Subcutaneous abdominal adipose tissue (tissue), 5 donors: ENCODE measurements around the gene EHD3.
"Not testable (repeated sequence)": the region's sequence is repeated elsewhere in the genome, so short reads cannot be mapped to it uniquely, and the experiment has no call there.

ENCODE experiments used
- H3K27ac ChIP-seq: one replicate; pipeline ENCODE4 v1.7.0; 2013; ENCODE audit warnings: low read depth, mild to moderate bottlenecking, inconsistent platforms, low read length, moderate library complexity
- H3K27me3 ChIP-seq, 5 donors: one replicate each; pipeline ENCODE4 v1.7.0; 2013; ENCODE audit warnings: low read length in 5 of 5, inconsistent platforms in 1 of 5; ENCODE audit not compliant: control insufficient read depth in 5 of 5, insufficient read depth in 4 of 5
- H3K36me3 ChIP-seq, 5 donors: one replicate each; pipeline ENCODE4 v1.7.0; 2013; ENCODE audit warnings: low read length in 5 of 5; ENCODE audit not compliant: control insufficient read depth in 5 of 5, insufficient read depth in 5 of 5
- H3K4me1 ChIP-seq, 5 donors: one replicate each; pipeline ENCODE4 v1.7.0; 2013; ENCODE audit warnings: low read length in 5 of 5, mild to moderate bottlenecking in 3 of 5, moderate library complexity in 1 of 5; ENCODE audit not compliant: control insufficient read depth in 5 of 5, insufficient read depth in 5 of 5
- H3K4me3 ChIP-seq, 5 donors: one replicate each; pipeline ENCODE4 v1.7.0; 2013; ENCODE audit warnings: low read length in 5 of 5, low read depth in 1 of 5
- H3K9ac ChIP-seq, 5 donors: one replicate each; pipeline ENCODE4 v1.7.0; 2013; ENCODE audit warnings: low read length in 5 of 5, mild to moderate bottlenecking in 4 of 5, moderate library complexity in 3 of 5
- H3K9me3 ChIP-seq, 5 donors: one replicate each; pipeline ENCODE4 v1.7.0; 2013; ENCODE audit warnings: low read length in 5 of 5; ENCODE audit not compliant: control insufficient read depth in 5 of 5
- donor health status: healthy.
- donor health status: healthy.
- donor health status: healthy.
- donor health status: healthy.
- donor health status: healthy.

Gene EHD3

DNA sequence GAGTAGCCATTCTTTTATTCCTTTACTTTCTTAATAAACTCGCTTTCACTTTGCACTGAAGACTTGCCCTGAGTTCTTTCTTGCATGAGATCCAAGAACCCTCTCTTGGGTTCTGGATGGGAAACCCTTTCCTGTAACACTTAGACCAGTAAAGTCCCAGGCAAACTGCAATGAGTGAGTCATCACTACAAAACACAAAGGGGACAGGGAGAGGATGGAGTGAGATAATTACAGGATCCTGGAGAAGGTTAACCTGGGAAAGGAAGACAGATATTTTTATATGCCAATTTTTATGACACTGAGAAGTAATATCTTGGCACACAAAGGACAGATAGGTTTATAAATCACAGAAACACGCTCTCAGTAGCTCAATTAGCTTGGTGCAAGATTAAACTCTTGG is 48.7 kb downstream of the EHD3 start:
- Histone ChIP-seq H3K4me3 (no peak overlapping the region), H3K9ac (no peak overlapping the region), H3K9me3 (no peaks in the 10 kb centered on the region), H3K27me3 (no peaks in the 10 kb centered on the region), H3K27ac (no peak overlapping the region), H3K4me1 (no peaks in the 10 kb centered on the region), H3K36me3 (no peaks in the 10 kb centered on the region)

DNA sequence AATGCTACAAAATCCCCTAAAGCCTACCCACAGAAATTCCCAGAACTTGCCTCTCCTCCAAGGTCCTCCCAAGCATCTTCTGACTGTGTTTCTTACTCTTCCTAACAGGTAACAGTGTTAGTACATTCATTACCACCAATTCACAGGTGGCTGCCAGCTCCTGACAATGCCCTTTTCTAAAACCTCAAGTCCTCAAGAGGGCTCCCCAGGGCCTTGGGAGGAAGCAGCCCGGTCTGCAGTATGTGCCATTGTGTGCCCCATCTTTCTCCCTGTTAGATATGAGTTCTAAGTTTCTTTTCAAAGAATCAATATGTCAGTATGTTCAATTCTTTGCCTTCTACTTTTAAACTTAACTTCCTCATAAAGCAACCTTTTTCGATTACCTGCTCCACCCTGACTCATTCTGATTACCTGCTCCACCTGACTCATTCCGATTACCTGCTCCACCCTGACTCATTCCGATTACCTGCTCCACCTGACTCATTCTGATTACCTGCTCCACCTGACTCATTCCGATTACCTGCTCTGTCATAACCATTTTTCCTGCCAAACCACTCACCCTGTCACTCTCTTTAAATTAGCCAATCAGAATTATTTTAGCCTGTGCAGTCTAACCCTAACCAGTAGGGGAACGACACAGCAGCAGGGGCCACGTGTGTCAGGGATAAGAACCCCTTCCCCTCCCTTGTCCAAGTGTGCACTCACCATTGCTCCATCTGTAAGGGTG is 49.4 kb downstream of the EHD3 start:
- H3K27me3 ChIP-seq, H3K27ac ChIP-seq, H3K36me3 ChIP-seq, H3K4me3 ChIP-seq, H3K4me1 ChIP-seq, H3K9me3 ChIP-seq, H3K9ac ChIP-seq: not testable (repeated sequence)

DNA sequence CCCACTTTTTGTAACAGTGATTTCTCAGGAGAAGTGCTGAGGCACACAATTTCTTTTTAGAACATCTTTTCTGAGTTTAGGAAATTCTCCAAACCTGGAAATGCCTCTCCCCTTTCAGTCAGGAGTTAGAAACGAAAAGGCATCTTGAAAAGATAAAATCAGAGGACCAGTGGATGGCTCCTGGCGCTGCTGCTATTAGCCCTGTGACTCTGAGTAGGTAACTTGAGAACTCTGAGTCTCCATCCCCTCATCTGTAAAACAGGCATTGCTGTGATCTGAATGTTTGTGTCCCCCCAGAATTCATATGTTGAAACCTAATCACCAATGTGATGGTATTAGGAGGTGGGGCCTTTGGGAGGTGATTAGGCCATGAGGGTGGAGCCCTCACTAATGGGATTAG is 50.2 kb downstream of the EHD3 start:
- Histone ChIP-seq H3K9ac (no peak overlapping the region), H3K4me1 (no peaks in the 10 kb centered on the region), H3K27ac (no peak overlapping the region), H3K27me3 (no peaks in the 10 kb centered on the region), H3K9me3 (no peaks in the 10 kb centered on the region), H3K36me3 (no peaks in the 10 kb centered on the region), H3K4me3 (no peak overlapping the region)

DNA sequence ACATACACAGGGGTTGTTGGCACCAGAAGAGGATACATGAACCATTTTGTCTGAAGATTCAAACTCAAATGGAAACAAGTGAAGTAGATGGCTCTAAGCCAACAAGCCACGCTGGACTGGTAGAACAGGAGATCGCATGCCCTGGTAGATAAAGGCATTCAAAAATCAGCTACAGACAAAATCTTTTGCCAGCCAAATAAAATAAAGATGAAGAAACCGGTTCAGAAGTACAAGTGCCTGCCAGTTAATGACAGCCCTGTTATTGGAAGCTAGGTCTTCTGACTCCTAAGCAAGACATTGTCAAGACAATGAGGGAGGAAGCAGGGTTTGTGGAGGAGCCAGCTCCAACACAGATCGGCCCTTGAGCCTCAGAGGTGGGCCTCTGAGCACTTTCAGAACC is 52.3 kb downstream of the EHD3 start:
- Histone ChIP-seq H3K9me3 (no peaks in the 10 kb centered on the region), H3K36me3 (no peaks in the 10 kb centered on the region), H3K9ac (no peak overlapping the region), H3K4me1 (no peaks in the 10 kb centered on the region), H3K27ac (no peak overlapping the region), H3K4me3 (no peak overlapping the region), H3K27me3 (no peaks in the 10 kb centered on the region)

GRCh38 chr2:31286961-31287550 is 53.1 kb downstream of the EHD3 start:
- H3K36me3 ChIP-seq, result no peaks in the 10 kb centered on the region
- no peaks in the 10 kb centered on the region for H3K27me3 ChIP-seq
- H3K4me1 ChIP-seq, result no peaks in the 10 kb centered on the region
- no peak overlapping the region for H3K4me3 ChIP-seq
- no peak overlapping the region for H3K27ac ChIP-seq
- H3K9me3 ChIP-seq, result peaks cover 0 to under 1% (median 0%) of the 10 kb centered on the region in 5 donors
- H3K9ac ChIP-seq, result no peak overlapping the region

- Histone ChIP-seq H3K27me3 (no peaks in the 10 kb centered on the region), H3K9ac (no peak overlapping the region), H3K36me3 (no peaks in the 10 kb centered on the region), H3K4me1 (no peaks in the 10 kb centered on the region), H3K4me3 (no peak overlapping the region), H3K27ac (no peak overlapping the region), H3K9me3 (peaks cover 0 to 3% (median 0%) of the 10 kb centered on the region in 5 donors)
These were observed 53.7 kb downstream of the EHD3 start for GRCh38 chr2:31287654-31288053.

DNA sequence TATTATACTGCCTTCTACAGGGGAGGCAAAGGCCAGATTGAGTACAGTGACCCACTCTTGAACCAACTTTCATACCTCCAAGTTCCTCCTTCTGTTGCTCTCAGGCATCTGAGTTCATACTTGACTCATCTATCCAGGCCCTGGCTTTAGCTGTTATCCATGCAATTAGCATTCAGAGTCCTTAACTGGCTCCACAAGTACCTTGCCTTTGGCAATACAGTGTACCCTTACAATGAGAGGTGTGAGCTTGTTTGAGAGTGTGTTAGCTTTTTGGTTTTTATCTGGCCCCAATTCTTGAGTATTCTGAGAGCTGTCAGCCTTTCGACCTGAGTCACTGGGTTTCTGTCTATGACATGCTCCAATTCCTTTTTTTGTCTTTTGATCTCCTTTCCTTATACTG is 60.2 kb downstream of the EHD3 start:
- no peaks in the 10 kb centered on the region for H3K27me3 ChIP-seq
- H3K27ac ChIP-seq, result no peak overlapping the region
- H3K4me1 ChIP-seq, result peaks cover 0 to 18% (median 0%) of the 10 kb centered on the region in 5 donors
- H3K9me3 ChIP-seq, result peaks cover 0 to 3% (median 0%) of the 10 kb centered on the region in 5 donors
- no peak overlapping the region for H3K4me3 ChIP-seq
- H3K36me3 ChIP-seq, result no peaks in the 10 kb centered on the region
- no peak overlapping the region for H3K9ac ChIP-seq

DNA sequence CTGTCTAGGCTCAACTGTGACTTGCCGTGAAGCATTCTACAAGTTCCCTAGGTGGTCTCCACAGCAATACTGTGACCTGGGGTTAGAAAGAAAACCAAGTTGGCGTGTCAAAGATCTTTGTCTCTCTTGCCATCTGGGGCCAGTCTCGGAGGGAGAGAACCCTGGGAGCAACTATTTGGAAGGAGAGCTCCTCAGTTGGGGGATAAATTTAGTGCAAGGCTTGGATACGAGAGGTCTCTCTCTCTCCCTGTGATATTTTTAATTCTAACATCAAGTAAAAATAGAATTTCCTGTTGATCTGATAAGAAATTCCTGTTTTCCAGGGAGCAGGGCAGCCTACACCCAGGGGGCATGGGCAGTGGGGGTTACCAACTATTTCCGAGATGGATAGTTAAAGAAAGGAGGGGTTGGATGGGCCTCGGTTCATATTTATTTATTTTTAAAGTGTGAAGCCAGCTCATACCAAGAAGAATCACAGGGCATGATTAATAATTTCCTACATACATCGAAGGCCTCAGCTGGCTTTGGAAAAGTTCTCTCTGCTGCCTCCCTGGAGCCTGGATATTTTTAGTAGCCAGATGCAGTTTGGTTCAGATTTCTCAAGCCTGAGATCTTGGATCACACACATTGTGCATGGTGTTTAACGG is 62.8 kb downstream of the EHD3 start:
- H3K9ac ChIP-seq, result no peak overlapping the region
- H3K9me3 ChIP-seq, result peaks cover 0 to 3% (median 0%) of the 10 kb centered on the region in 5 donors
- H3K4me3 ChIP-seq, result no peak overlapping the region
- no peak overlapping the region for H3K27ac ChIP-seq
- H3K27me3 ChIP-seq, result no peaks in the 10 kb centered on the region
- H3K4me1 ChIP-seq, result peaks cover 0 to 18% (median 0%) of the 10 kb centered on the region in 5 donors
- H3K36me3 ChIP-seq, result no peaks in the 10 kb centered on the region

DNA sequence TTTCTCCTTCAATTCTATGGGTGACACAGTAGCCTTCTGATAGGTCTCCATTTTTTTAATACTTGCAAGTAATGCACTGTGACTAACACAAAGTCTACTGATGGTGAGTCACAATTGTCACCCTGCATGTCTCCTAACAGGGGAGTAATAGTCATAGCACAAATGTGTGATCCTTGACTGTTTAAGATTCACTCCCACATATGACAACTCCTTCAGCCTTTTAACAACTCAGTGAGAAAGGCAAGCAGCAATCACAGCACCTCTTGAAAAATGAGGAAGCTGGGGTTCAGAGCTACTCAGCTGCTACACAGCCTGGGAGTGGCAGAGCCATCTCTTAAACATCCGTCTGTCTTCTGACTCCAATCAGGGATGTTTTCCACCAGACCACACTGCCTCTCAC is 63.8 kb downstream of the EHD3 start:
- H3K4me1 ChIP-seq, result peaks cover 0 to 18% (median 0%) of the 10 kb centered on the region in 5 donors
- H3K36me3 ChIP-seq, result no peaks in the 10 kb centered on the region
- no peak overlapping the region for H3K9ac ChIP-seq
- H3K27ac ChIP-seq, result no peak overlapping the region
- no peaks in the 10 kb centered on the region for H3K9me3 ChIP-seq
- H3K27me3 ChIP-seq, result no peaks in the 10 kb centered on the region
- H3K4me3 ChIP-seq, result no peak overlapping the region

DNA sequence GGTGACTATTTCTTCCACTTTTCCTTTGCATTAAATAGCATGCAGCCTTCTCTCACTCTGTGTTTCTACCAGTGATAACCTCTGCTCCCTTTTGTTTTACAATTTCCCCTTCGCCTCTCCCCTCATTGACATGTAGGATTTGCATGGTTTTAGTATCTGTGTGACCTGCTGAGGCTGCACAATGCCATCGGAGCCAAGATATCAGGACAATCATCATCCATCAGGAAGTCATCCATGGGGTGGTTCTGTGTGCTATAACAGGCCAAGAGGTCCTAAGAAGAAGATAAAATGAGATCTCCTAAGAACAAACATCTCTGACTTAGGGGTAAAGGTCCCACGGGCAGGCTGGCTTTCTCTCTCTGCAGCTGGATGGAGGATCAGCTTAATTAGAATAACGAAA is 65.6 kb downstream of the EHD3 start:
- peaks cover 0 to 18% (median 0%) of the 10 kb centered on the region in 5 donors for H3K4me1 ChIP-seq
- no peaks in the 10 kb centered on the region for H3K27me3 ChIP-seq
- no peak overlapping the region for H3K4me3 ChIP-seq
- H3K9me3 ChIP-seq, result no peaks in the 10 kb centered on the region
- no peak overlapping the region for H3K9ac ChIP-seq
- H3K36me3 ChIP-seq, result no peaks in the 10 kb centered on the region
- H3K27ac ChIP-seq, result no peak overlapping the region
